Measurements from ENCODE around the gene FBN3. TPM values are rescaled to one million over a fixed set of nuclear protein-coding genes. Genes with fewer than 3 reads are reported as not detected.
"Not testable (repeated sequence)": the region's sequence is repeated elsewhere in the genome, so short reads cannot be mapped to it uniquely, and the experiment has no call there.

Gene FBN3
- total RNA-seq, 1 experiment from 2014 or later: not detected

- no peak for DNase-seq (ENCODE audit: low read depth)
Measured at GRCh38 chr19:8117991-8118390, 31.4 kb downstream of the FBN3 start.

- no peak for DNase-seq (ENCODE audit: low read depth)
Measured at GRCh38 chr19:8116437-8117293, 32.7 kb downstream of the FBN3 start.

GRCh38 chr19:8115805-8116396, 33.5 kb downstream of the FBN3 start:
- DNase-seq (ENCODE audit: low read depth): no peak

- DNase-seq (ENCODE audit: low read depth): no peak
Measured at GRCh38 chr19:8113017-8113416, 36.4 kb downstream of the FBN3 start.

GRCh38 chr19:8111376-8111775, 38.0 kb downstream of the FBN3 start:
- no peak for DNase-seq (ENCODE audit: low read depth)

GRCh38 chr19:8110931-8111330, 38.5 kb downstream of the FBN3 start:
- DNase-seq (ENCODE audit: low read depth): no peak

- DNase-seq (ENCODE audit: low read depth): no peak
Measured at GRCh38 chr19:8109890-8110662, 39.3 kb downstream of the FBN3 start.

- no peak for DNase-seq (ENCODE audit: low read depth)
Measured at GRCh38 chr19:8109455-8109854, 39.9 kb downstream of the FBN3 start.

- DNase-seq (ENCODE audit: low read depth): no peak
Measured at GRCh38 chr19:8108560-8109445, 40.6 kb downstream of the FBN3 start.

GRCh38 chr19:8107301-8107903, 42.0 kb downstream of the FBN3 start:
- no peak for DNase-seq (ENCODE audit: low read depth)

- no peak for DNase-seq (ENCODE audit: low read depth)
Measured at GRCh38 chr19:8105471-8105870, 43.9 kb downstream of the FBN3 start.

- not testable (repeated sequence) for DNase-seq (ENCODE audit: low read depth)
Measured at GRCh38 chr19:8101910-8102309, 47.5 kb downstream of the FBN3 start.

GRCh38 chr19:8101311-8101710, 48.1 kb downstream of the FBN3 start:
- no peak for DNase-seq (ENCODE audit: low read depth)

- DNase-seq (ENCODE audit: low read depth): no peak
Measured at GRCh38 chr19:8097681-8098567, 51.5 kb downstream of the FBN3 start.

- no peak for DNase-seq (ENCODE audit: low read depth)
Measured at GRCh38 chr19:8097198-8097597, 52.2 kb downstream of the FBN3 start.

GRCh38 chr19:8096071-8096470, 53.3 kb downstream of the FBN3 start:
- no peak for DNase-seq (ENCODE audit: low read depth)

- no peak for DNase-seq (ENCODE audit: low read depth)
Measured at GRCh38 chr19:8095354-8095886, 54.0 kb downstream of the FBN3 start.

- no peak for DNase-seq (ENCODE audit: low read depth)
Measured at GRCh38 chr19:8094336-8094735, 55.1 kb downstream of the FBN3 start.

GRCh38 chr19:8093740-8094139, 55.7 kb downstream of the FBN3 start:
- DNase-seq (ENCODE audit: low read depth): no peak

- no peak for DNase-seq (ENCODE audit: low read depth)
Measured at GRCh38 chr19:8090950-8091349, 58.4 kb downstream of the FBN3 start.
